ENCODE data around the gene DAG1. TPM values are rescaled to one million over a fixed set of nuclear protein-coding genes. Genes with fewer than 3 reads are reported as not detected.

The DAG1 gene
- total RNA-seq, 1 donor from 2014 or later, result 43.6 TPM

DNA sequence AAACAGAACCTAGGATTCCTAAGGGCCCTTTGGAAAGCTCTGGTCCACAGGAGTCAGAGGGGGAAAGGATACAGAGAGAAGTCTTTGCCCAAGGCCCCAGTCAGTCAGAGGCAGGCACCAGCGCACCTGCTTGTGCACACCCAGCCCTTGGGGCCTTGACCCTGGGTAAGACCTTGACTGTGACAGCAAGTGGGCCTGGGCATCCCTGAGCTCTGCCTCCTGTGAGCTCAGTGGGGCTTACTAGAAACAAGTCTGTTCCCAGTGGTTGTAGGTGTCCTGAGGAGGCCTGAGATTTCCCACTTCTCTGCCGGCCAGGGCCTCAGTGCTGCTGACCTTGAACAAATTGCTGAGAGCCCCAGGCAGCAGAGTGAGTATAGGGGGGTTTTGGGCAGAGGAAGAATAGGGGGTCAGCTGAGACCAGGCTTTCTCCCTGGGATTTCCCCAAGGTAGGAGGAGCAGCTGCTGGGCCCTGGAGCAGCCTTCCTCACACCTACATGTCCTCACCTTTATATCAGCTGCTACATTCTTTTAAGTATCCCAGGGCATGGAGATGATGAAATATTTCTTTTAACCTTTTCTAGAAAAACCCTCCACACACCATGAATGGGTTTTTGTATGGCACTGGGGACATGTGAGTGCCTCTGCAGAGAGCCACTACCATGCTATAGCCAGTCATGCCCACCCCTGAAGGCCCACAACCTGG, 9.7 kb upstream of the DAG1 start:
- no peak for TF ChIP-seq CTCF (conservative IDR thresholded peaks at IDR 0.05; ENCODE audit: low read depth, low read length)
- H3K4me3 ChIP-seq (ENCODE audit: low read depth, low read length), result no peak overlapping the region
- no peak for DNase-seq (ENCODE audit: low read depth)

- TF ChIP-seq CTCF (conservative IDR thresholded peaks at IDR 0.05; ENCODE audit: low read depth, low read length), result no peak
- H3K4me3 ChIP-seq (ENCODE audit: low read depth, low read length), result no peak overlapping the region
- no peak for DNase-seq (ENCODE audit: low read depth)
Measured at GRCh38 chr3:49460956-49461355, 9.1 kb upstream of the DAG1 start.

DNA sequence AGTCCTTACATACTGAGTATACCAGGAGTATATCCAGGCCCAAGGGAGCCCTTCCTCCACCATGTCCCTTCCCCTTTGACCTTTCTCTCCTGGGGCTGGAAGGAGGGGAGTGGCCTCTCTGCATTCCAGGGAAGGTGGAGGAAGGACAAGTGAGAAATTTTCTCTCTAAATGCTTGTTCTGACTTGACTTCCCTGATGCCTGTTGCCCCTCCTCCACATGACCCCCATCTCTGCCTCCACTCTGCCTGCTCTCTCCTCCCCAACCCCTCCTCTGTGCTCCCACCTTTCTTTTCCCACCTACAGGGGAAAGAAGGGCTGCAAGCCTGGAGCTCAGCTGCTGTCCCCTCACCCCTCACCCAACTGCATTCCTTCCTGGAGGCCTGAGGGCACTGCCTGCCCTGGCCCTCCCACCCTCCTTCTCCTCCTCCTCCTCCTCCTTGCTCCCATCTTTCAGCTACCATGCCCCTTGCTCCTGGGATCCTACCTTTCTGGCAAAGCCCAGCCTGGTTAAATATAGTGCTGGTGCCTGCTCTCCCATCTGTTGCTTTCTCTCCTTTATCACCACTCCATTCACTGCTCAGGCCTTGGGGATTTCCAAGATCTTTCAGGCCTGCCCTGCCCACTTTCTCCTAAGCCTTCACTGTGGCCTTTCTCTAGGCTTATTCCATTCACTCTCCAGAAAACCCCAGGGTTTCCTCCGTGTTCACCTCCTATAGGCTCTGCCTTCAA, 8.5 kb upstream of the DAG1 start:
- DNase-seq (ENCODE audit: low read depth), result no peak
- TF ChIP-seq CTCF (conservative IDR thresholded peaks at IDR 0.05; ENCODE audit: low read depth, low read length), result no peak
- H3K4me3 ChIP-seq (ENCODE audit: low read depth, low read length), result no peak overlapping the region

GRCh38 chr3:49462222-49462621, 7.8 kb upstream of the DAG1 start:
- no peak for TF ChIP-seq CTCF (conservative IDR thresholded peaks at IDR 0.05; ENCODE audit: low read depth, low read length)
- no peak for DNase-seq (ENCODE audit: low read depth)
- H3K4me3 ChIP-seq (ENCODE audit: low read depth, low read length), result no peak overlapping the region

DNA sequence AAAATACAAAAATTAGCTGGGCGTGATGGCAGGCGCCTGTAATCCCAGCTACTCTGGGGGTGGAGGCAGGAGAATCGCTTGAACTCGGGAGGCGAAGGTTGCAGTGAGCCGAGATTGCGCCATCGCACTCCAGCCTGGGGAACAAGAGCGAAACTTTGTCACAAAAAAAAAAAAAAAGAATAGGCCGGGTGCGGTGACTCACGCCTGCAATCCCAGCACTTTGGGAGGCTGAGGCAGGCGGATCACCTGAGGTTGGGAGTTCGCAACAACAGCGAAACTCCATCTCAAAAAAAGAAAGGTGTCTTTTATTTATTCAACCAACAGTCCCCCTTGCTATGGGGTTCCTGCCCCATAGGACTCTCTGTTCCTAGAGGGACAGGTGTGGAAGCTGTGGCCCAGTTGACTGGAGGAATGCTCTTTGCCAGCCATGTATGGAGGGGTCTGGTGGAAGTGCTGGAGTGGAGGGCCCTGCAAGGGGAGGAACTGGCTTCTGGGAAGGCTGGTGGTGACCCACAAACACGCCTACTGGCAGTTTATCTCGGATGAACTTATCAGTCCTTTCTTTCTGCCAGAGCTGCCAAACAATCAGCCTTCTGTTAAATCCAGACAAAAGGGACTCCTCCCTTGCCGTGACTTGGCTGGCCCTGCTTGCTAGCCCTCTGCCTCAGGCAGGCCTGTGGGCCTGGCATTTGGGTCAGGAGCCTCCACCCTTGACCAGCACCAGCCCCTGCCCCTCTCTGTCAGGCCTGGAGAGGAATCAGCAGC, 4.6 kb upstream of the DAG1 start:
- no peak for TF ChIP-seq CTCF (conservative IDR thresholded peaks at IDR 0.05; ENCODE audit: low read depth, low read length)
- no peak overlapping the region for H3K4me3 ChIP-seq (ENCODE audit: low read depth, low read length)
- no peak for DNase-seq (ENCODE audit: low read depth)

- no peak for TF ChIP-seq CTCF (conservative IDR thresholded peaks at IDR 0.05; ENCODE audit: low read depth, low read length)
Measured at GRCh38 chr3:49466085-49466484, 4.0 kb upstream of the DAG1 start.

More at GRCh38 chr3:49466085-49466484, 4.0 kb upstream of the DAG1 start:
- DNase-seq (ENCODE audit: low read depth), result no peak
- H3K4me3 ChIP-seq (ENCODE audit: low read depth, low read length), result no peak overlapping the region
